Head of caudate nucleus (tissue), 42 donors: ENCODE measurements around the gene STPG2.
"Not testable (repeated sequence)": the region's sequence is repeated elsewhere in the genome, so short reads cannot be mapped to it uniquely, and the experiment has no call there.

Source experiments
- DNase-seq, 42 donors: peaks; one replicate each; pipeline versions ENCODE4 v3.0.0 to v3.0.0-alpha.2; 2020 to 2021; ENCODE audit warnings: mixed read lengths in 7 of 42
- intact Hi-C: fragments of 100-400 bp; cut with DNase I; formaldehyde crosslinking; loops from one replicate; pipeline ENCODE4 v1.15.0; 2022

STPG2 gene

DNA sequence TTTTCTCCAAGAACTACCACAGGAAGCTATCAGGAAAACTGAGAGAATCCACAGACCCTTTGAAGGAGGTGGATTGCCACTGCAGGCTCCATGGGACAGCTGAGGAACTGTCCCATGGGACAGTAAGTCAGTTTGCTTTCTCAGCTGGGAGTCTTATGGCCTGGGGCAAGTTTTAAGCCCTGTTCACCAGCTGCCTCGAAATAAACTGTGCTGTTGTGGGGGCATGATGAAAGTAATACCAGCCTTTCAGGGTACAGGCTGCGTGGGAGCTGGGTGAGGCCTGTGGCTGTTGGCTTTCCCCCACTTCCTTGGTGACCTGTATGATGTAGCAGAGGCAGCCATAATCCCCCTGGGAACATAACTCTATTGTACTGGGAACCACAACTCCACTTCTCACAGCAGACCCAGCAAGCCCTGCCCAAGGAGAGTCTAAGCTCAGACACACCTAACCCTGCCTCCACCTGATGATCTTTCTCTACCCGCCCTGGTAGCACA, 452.1 kb downstream of the STPG2 start:
- intact Hi-C loops, result no loop called here
- no peak for DNase-seq

DNA sequence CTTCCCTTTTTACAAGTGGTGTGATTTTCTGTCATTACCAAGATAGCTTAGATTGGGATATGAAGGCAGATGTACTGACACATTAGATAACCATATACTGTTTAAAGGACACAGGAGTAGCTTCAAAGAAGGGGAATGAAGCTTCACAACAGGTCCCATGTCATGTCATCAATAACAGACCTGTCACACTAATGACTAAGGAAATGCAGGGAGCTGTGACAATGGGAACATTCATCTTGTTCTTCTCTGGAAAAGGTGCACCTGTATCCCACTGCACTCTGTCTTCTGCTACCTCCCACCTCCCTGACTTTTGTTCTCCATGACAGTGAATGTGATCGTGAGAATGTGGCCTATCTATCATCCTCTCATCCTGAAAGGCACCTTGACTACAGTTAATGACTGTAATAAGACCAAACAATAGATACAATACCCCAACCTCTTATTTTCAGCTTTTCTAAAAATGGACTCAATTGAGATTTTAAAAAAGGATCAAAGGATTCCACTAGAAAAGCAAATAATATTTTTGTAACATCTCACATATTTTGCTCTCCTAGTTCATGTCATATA, 472.5 kb downstream of the STPG2 start:
- DNase-seq, result peak in 25 of 42 donors; percentile 4 to 85 (median 35)
- intact Hi-C loops, result no loop called here

DNA sequence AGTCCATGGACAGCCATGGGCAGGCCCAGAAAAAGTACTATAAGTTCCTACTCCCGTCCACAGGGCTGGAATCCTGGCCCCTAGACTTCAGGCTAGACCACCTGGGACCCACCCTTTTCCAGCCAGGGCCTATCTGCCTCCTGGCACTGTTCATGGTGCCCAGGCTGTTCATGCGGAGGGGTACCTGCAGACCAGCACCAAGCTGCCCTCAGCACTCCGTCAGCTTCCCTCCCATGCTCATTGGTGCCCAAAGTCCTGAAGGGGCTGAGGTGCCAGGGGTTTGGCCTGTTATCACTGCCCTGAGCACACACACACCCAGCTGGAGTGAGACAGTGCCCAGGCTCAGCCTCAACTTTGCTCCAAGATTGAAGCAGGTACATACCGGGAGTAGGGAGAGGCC, 477.7 kb downstream of the STPG2 start:
- no peak for DNase-seq
- intact Hi-C loops, result no loop called here

DNA sequence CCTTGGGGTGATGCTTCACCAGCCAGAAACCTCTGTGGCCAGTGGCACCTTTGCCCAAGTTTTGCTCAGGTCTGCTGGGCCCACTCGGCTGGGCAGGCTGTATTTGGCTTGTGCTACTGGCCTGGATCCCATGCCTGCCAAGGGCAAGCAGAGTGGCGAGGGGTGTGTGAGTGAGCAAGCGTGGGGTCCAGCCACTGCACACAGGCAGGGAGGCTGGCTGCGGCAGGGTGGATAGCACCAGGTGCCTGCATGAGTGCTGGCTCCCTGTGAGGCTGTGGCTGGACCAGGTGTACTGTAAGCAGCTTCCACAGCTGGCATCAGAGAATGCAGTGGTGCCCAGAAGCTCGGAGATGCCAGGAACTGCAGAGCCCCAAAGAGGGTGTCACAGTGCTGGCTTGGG, 478.5 kb downstream of the STPG2 start:
- intact Hi-C loops, result no loop called here
- DNase-seq, result no peak

DNA sequence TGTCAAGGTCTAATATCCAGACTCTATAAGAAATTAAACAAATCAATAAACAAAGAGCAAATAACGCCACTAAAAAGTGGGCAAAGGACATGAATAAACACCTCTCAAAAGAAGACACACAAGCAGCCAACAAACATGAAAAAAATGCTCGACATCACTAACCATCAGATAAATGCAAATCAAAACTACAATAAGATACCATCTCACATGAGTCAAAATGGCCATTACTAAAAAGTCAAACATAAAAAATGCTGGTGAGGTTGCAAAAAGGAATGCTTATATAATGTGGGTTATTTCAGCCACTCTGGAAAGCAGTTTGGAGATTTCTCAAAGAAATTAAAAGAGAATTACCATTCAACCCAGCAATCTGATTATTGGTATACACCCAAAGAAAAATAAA, 481.1 kb downstream of the STPG2 start:
- intact Hi-C loops, result no loop called here
- DNase-seq, result no peak

GRCh38 chr4:97656044-97656720, 487.1 kb downstream of the STPG2 start:
- DNase-seq, result no peak
- intact Hi-C loops, result no loop called here

GRCh38 chr4:97653701-97654100, 489.6 kb downstream of the STPG2 start:
- no peak for DNase-seq
- intact Hi-C loops, result no loop called here

GRCh38 chr4:97646997-97647396, 496.3 kb downstream of the STPG2 start:
- intact Hi-C loops, result no loop called here

DNA sequence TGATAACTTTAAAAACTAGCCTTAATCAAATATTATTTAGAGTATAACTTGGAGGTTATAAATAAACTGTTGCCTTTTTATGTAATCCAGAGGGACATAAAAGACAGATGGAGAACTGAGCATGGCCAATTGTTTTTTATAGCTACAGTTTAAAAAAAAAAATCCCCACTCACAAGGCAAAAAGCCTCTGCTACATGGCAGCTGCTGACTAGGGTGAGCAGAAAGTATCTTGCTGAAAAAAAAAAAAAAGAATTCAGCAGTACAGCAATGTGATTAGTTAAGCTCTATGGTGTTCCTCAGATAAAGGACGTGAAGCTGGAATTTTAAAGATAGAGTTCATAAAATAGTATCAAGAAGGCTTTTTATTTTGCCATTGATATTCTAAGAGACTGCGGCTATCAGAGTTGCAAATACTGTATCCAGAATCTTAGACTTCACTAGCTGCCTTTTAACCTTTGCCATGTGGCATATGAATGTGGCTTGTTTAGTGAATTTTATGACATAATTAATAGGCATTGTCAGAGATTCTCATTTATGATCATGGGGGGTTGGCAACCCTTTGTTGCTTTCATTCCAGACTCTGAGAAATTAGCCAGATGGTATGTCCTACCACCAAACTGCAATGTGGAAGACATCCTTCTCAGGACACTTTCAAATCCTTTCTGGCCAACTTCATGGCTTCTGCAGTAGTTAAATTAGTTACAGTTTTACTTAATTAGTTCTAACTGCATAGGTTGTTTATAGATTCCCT, 498.0 kb downstream of the STPG2 start:
- no peak for DNase-seq
- intact Hi-C loops, result no loop called here

More at GRCh38 chr4:97646997-97647396, 496.3 kb downstream of the STPG2 start:
- no peak for DNase-seq

GRCh38 chr4:97643179-97643578, 500.1 kb downstream of the STPG2 start:
- DNase-seq, result no peak
- intact Hi-C loops, result no loop called here

- intact Hi-C loops, result no loop called here
- no peak for DNase-seq
These were observed 503.3 kb downstream of the STPG2 start for GRCh38 chr4:97639961-97640360.

GRCh38 chr4:97633831-97634230, 509.4 kb downstream of the STPG2 start:
- DNase-seq, intact Hi-C loops: not testable (repeated sequence)

DNA sequence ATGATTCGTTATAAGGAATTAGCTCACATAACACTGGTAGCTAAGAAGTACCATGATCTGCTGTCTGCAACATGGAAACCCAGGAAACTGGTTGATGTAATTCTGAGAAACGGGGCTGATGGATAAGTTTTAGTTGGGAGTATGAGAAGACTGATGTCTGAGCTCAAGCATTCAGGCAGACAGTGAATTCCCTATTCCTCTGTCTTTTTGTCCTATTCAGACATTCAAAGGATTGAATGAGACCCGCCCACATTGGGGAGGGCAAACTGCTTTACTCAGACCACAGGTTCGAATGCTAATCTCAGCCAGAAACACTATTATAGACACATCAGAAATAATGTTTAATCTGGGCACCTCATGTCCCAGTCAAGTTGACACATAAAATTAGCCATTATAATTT, 515.5 kb downstream of the STPG2 start:
- no peak for DNase-seq
- intact Hi-C loops, result no loop called here

GRCh38 chr4:97624204-97624603, 519.1 kb downstream of the STPG2 start:
- intact Hi-C loops, result no loop called here
- DNase-seq, result no peak

DNA sequence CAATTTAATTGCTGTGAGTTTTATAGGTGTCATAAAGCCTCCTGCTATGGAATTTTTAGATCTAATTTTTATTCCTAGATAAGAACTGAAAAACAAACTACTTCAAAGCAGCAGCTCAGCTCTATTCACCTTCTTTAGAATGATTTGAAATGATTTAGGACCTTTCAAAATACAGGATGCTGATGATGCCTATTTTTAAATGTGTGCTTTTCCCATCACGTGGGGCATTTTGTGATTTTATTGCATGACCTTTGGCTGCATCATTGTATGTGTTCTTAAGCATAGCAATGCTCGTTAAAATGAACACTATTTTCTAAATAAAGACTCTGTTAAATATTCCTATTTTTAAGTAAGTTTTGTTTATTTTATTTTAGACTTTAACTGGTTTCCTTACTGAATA, 537.3 kb downstream of the STPG2 start:
- no peak for DNase-seq
- intact Hi-C loops, result no loop called here

DNA sequence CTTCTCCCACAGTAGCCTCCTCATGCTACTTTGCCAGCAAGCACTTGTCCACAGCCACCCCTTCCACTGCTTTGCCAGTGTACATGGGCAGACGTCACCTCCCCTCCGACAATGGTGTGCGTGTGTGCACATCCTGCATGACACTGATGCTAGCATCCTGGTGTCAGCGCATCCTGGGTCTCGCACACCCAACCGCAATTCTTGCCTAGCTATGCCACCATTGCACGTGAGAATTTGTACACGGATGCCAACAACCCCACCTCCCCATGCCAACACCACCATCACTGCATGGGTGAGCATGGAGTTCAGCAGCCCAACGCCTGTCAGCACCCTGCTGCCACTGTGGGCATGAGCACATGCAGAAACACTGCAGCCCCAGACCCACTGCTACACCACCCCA, 550.0 kb downstream of the STPG2 start:
- DNase-seq, result no peak
- intact Hi-C loops, result no loop called here

GRCh38 chr4:97590266-97590665, 553.0 kb downstream of the STPG2 start:
- DNase-seq, result no peak
- intact Hi-C loops, result no loop called here

DNA sequence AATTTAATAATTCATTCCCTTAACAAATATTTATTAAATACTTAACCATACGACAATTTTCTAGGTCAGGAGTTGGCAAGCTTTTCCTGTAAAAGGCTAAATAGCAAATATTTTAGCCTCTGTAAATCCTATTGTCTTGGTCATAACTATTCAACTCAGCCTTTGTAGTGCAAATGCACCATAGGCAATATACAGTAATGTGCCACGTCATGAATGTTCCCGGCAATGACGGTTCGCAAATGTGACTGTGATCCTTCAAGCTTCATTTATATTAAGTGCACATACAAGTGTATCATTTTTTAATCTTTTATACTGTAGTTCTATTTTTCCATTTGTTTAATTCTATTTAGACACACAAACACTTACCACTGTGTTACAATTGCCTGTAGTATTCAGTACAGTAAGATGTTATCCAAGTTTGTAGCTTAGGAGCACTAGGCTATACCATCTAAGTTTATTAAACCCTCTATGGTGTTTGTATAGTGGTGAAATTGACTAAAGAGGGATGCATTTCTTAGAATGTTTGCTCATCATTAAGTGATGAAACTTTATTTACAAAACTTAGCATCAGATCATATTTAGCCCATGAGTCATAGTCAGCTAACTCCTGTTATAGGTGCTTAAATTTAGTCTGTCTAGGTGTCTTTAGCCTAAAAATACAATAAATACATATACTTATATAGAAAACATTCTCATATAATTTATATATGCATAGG, 553.6 kb downstream of the STPG2 start:
- no peak for DNase-seq

GRCh38 chr4:97587912-97588311, 555.4 kb downstream of the STPG2 start:
- intact Hi-C loops, result no loop called here
- no peak for DNase-seq

More for the DNA sequence above, 553.6 kb downstream of the STPG2 start:
- intact Hi-C loops, result no loop called here

GRCh38 chr4:97585274-97585673, 558.0 kb downstream of the STPG2 start:
- no peak for DNase-seq
- intact Hi-C loops, result no loop called here
